OCI-LY1 (cell line): ENCODE results near the gene NLRP14.

Experiments
- H2AFZ ChIP-seq: fragments of 200-600 bp; sonication (generic), shearing (Covaris generic); 2 replicates; pipeline ENCODE4 v1.6.0; 2014; ENCODE audit warnings: antibody characterized with exemption, mild to moderate bottlenecking, low read length
- H3F3A ChIP-seq: fragments of 200-600 bp; sonication (generic), shearing (Covaris generic); 2 replicates; pipeline ENCODE4 v1.6.0; 2014; ENCODE audit warnings: mild to moderate bottlenecking, antibody characterized with exemption, low read length, moderate library complexity; ENCODE audit not compliant: insufficient read depth
- H3K27ac ChIP-seq: fragments of 200-600 bp; sonication (generic); 2 replicates; pipeline ENCODE4 v1.5.1; 2014; ENCODE audit warnings: low read length, mixed run types, mild to moderate bottlenecking, low read depth; ENCODE audit not compliant: poor library complexity, severe bottlenecking
- H3K27me3 ChIP-seq: fragments of 200-600 bp; sonication (generic); 2 replicates; pipeline ENCODE4 v1.6.0; 2014; ENCODE audit warnings: antibody characterized with exemption, mild to moderate bottlenecking, low read length, moderate library complexity; ENCODE audit not compliant: insufficient read depth
- H3K36me3 ChIP-seq: fragments of 200-600 bp; sonication (generic); 2 replicates; pipeline ENCODE4 v1.6.1; 2014; ENCODE audit warnings: mild to moderate bottlenecking, antibody characterized with exemption, low read length, moderate library complexity, mixed read lengths; ENCODE audit not compliant: insufficient read depth
- H3K4me1 ChIP-seq: fragments of 200-600 bp; sonication (generic); 2 replicates; pipeline ENCODE4 v1.5.1; 2014; ENCODE audit warnings: mild to moderate bottlenecking, low read length, moderate library complexity; ENCODE audit not compliant: insufficient read depth, severe bottlenecking
- H3K4me2 ChIP-seq: fragments of 200-600 bp; sonication (generic), shearing (Covaris generic); 2 replicates; pipeline ENCODE4 v1.6.1; 2014; ENCODE audit warnings: low read length
- H3K4me3 ChIP-seq: fragments of 200-600 bp; sonication (generic); 2 replicates; pipeline ENCODE4 v1.5.1; 2014; ENCODE audit warnings: low read length, low read depth, mild to moderate bottlenecking, mixed read lengths; ENCODE audit not compliant: poor library complexity, severe bottlenecking
- H3K79me2 ChIP-seq: fragments of 200-600 bp; shearing (Covaris generic); 2 replicates; pipeline ENCODE4 v1.6.1; 2016; ENCODE audit warnings: mixed run types, low read length, mixed read lengths; ENCODE audit not compliant: insufficient read depth
- H3K9ac ChIP-seq: fragments of 200-600 bp; sonication (generic), shearing (Covaris generic); 2 replicates; pipeline ENCODE4 v1.6.1; 2014; ENCODE audit warnings: mild to moderate bottlenecking, low read length, mixed read lengths
- H3K9me2 ChIP-seq: fragments of 200-600 bp; sonication (generic), shearing (Covaris generic); 2 replicates; pipeline ENCODE4 v1.6.1; 2014; ENCODE audit warnings: low read depth, mild to moderate bottlenecking, low read length, mixed read lengths
- H3K9me3 ChIP-seq: fragments of 200-600 bp; shearing (Covaris generic); 2 replicates; pipeline ENCODE4 v1.6.1; 2014; ENCODE audit warnings: low read length, mixed read lengths
- H4K20me1 ChIP-seq: fragments of 200-600 bp; sonication (generic), shearing (Covaris generic); 2 replicates; pipeline ENCODE4 v1.6.0; 2016; ENCODE audit warnings: mild to moderate bottlenecking, low read length; ENCODE audit not compliant: insufficient read depth
- CTCF ChIP-seq: fragments of 200-600 bp; sonication (generic), shearing (Covaris generic); IDR thresholded peaks from 2 replicates; pipeline ENCODE4 v1.5.1; 2017; ENCODE audit warnings: mild to moderate bottlenecking, antibody characterized with exemption, low read length, moderate library complexity, mixed read lengths
- EZH2 ChIP-seq: fragments of 200-600 bp; sonication (generic), shearing (Covaris generic); IDR thresholded peaks from 2 replicates; pipeline ENCODE4 v1.8.0; 2017; ENCODE audit warnings: borderline replicate concordance, mixed run types, mild to moderate bottlenecking, antibody characterized with exemption, low read length, moderate library complexity, mixed read lengths

The NLRP14 gene

DNA sequence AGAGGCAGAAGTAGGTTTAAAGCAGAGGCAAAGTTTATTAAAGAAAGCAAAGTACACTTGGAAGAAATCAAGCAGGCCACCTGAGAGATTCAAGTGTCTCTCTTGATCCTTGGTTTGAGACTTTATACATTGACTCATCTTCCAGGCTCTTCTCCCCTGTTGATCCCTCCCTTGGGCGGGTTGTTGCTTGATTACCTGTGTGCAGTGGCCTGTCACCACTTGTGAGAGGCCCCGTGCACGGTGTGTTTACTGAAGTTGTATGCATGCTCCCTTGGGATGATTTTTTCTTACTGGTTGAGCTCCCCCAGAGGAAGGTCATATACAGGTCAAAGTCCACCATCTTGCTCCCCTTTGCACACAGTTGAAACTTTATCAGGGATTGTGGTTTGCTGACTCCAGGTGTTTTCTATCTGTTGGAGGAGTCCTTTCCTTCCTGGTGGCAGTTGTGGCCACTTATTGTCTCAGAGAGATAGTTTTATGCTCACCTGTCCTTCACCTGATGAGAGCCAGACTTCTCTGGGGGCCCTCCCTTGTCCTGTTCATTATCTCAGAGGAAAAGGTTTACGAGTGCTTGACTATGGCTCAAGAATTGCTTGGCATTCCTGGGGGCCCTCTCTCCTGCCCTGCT is 52.2 kb downstream of the NLRP14 start:
- Histone ChIP-seq H3K27ac (no peak overlapping the region), H3K4me3 (no peak overlapping the region), H3K9me2 (no peaks in the 10 kb centered on the region), H3K4me2 (no peak overlapping the region), H3K27me3 (no peaks in the 10 kb centered on the region), H3K9me3 (no peaks in the 10 kb centered on the region), H3K9ac (no peak overlapping the region), H3K36me3 (no peaks in the 10 kb centered on the region), H3F3A (no peaks in the 10 kb centered on the region), H2AFZ (no peak overlapping the region), H3K4me1 (no peaks in the 10 kb centered on the region), H4K20me1 (no peaks in the 10 kb centered on the region), H3K79me2 (no peaks in the 10 kb centered on the region)
- TF ChIP-seq CTCF, result no peak

DNA sequence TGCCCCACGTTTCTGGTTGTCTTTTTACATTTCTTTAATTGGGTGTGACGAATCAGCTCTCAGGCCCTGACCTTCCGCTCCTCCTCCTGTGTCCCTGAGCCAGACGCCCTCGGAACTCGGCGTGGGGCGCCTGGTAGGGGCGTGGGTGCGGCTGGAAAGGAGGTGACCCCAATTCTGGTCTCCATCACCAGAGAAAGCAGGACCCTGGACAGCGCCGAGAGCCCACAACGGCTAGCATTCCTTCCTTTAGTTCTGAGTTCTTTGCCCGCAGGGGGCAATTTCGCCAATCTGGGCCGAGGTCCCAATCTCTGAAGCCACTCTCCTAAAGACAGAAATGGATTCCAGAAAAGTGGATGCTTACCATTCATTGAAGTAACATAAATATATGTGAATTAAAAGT is 56.8 kb downstream of the NLRP14 start:
- Histone ChIP-seq H4K20me1 (no peaks in the 10 kb centered on the region), H3K4me1 (no peaks in the 10 kb centered on the region), H3K27me3 (no peaks in the 10 kb centered on the region), H3K36me3 (no peaks in the 10 kb centered on the region), H3K9me2 (no peaks in the 10 kb centered on the region), H3K4me3 (no peak overlapping the region), H3K4me2 (no peak overlapping the region), H3K79me2 (no peaks in the 10 kb centered on the region), H3F3A (no peaks in the 10 kb centered on the region), H3K9me3 (no peaks in the 10 kb centered on the region), H2AFZ (no peak overlapping the region), H3K9ac (no peak overlapping the region), H3K27ac (no peak overlapping the region)
- TF ChIP-seq CTCF (no peak), EZH2 (no peak)

GRCh38 chr11:7079545-7080135 is 59.4 kb downstream of the NLRP14 start:
- no peaks in the 10 kb centered on the region for H3K9me2 ChIP-seq
- H3K4me2 ChIP-seq, result no peak overlapping the region
- TF ChIP-seq CTCF (no peak), EZH2 (no peak)
- no peaks in the 10 kb centered on the region for H3K27me3 ChIP-seq
- no peak overlapping the region for H3K27ac ChIP-seq
- H4K20me1 ChIP-seq, result no peaks in the 10 kb centered on the region
- H3K4me1 ChIP-seq, result no peaks in the 10 kb centered on the region
- no peak overlapping the region for H3K9ac ChIP-seq
- no peak overlapping the region for H2AFZ ChIP-seq
- H3F3A ChIP-seq, result no peaks in the 10 kb centered on the region
- no peak overlapping the region for H3K4me3 ChIP-seq
- no peaks in the 10 kb centered on the region for H3K79me2 ChIP-seq
- H3K9me3 ChIP-seq, result no peaks in the 10 kb centered on the region
- H3K36me3 ChIP-seq, result no peaks in the 10 kb centered on the region
